ENCODE data around the gene EIF3J.

Gene EIF3J

GRCh38 chr15:44595656-44596510, 58.9 kb downstream of the EIF3J start:
- no peak for FAIRE-seq

GRCh38 chr15:44596511-44597010, 59.6 kb downstream of the EIF3J start:
- no peak for FAIRE-seq

- no peak for FAIRE-seq
Observed at GRCh38 chr15:44598066-44598465, 61.1 kb downstream of the EIF3J start.

GRCh38 chr15:44598892-44599291, 61.9 kb downstream of the EIF3J start:
- FAIRE-seq = no peak

GRCh38 chr15:44603126-44603525, 66.2 kb downstream of the EIF3J start:
- no peak for FAIRE-seq

- FAIRE-seq = no peak
Observed at GRCh38 chr15:44606740-44607139, 69.8 kb downstream of the EIF3J start.

Measured in G401.6 (cell line).